BJ (cell line): ENCODE results near the gene CABP7. TPM values are rescaled to one million over a fixed set of nuclear protein-coding genes. Genes with fewer than 3 reads are reported as not detected.

ENCODE experiments used
- CTCF ChIA-PET: fragments of 350-600 bp; formaldehyde crosslinking; extraction: SDS; loops from one replicate; lab custom pipeline; 2021; ENCODE audit warnings: antibody characterized with exemption, inconsistent platforms; lab: Yijun Ruan, JAX
- POLR2A ChIA-PET: fragments of 300-600 bp; sonication (Branson Sonifier 250); formaldehyde crosslinking; extraction: SDS; loops from one replicate; lab custom pipeline; 2021; ENCODE audit warnings: antibody characterized with exemption; lab: Charles Lee
- DNase-seq: peaks from one replicate; pipeline ENCODE4 v3.0.0-alpha.2; 2011; ENCODE audit warnings: low read depth
- H3K27me3 ChIP-seq: 2 replicates; pipeline ENCODE4 v1.6.0; 2011; ENCODE audit warnings: low read length; ENCODE audit not compliant: control insufficient read depth, insufficient read depth
- H3K36me3 ChIP-seq: 2 replicates; pipeline ENCODE4 v1.5.1; 2011; ENCODE audit warnings: low read length; ENCODE audit not compliant: control insufficient read depth, insufficient read depth
- H3K4me3 ChIP-seq: 2 replicates; pipeline ENCODE4 v1.5.1; 2011; ENCODE audit warnings: low read depth, mild to moderate bottlenecking, control low read depth, low read length
- CTCF ChIP-seq: IDR thresholded peaks from 2 replicates; pipeline ENCODE4 v1.5.1; 2011; ENCODE audit warnings: low read depth, mild to moderate bottlenecking, control low read depth, inconsistent platforms, low read length, moderate library complexity; ENCODE audit not compliant: insufficient read depth
- polyA plus RNA-seq: library from polyadenylated mRNA; depleted of rRNA; stranded (reverse); fragments of >200 nt; gene quantifications from 2 replicates; pipeline ENCODE4 v1.2.3, GENCODE V29; 2011

The CABP7 gene
- polyA plus RNA-seq, 1 experiment, result 0.02 TPM

GRCh38 chr22:29739346-29739875 lies 19.6 kb downstream of the CABP7 start:
- TF ChIP-seq CTCF, result no peak
- no peak for DNase-seq
- H3K27me3 ChIP-seq, result no peaks in the 10 kb centered on the region
- H3K36me3 ChIP-seq, result peaks cover 2% of the 10 kb centered on the region
- CTCF ChIA-PET, result interaction anchor here (1.0 kb wide), 1 partner anchor 15 kb away, joined by 3 read pairs; no protein-coding TSS in a partner anchor
- H3K4me3 ChIP-seq, result no peak overlapping the region
- POLR2A ChIA-PET, result no interaction called here

- no peak for TF ChIP-seq CTCF
- DNase-seq, result no peak
- Histone ChIP-seq H3K36me3 (peaks cover 3% of the 10 kb centered on the region), H3K4me3 (no peak overlapping the region), H3K27me3 (no peaks in the 10 kb centered on the region)
- CTCF ChIA-PET, result no interaction called here
- POLR2A ChIA-PET, result no interaction called here
Measured at GRCh38 chr22:29740216-29740615, 20.4 kb downstream of the CABP7 start.

GRCh38 chr22:29741926-29742325 lies 22.1 kb downstream of the CABP7 start:
- Histone ChIP-seq H3K36me3 (peaks cover 3% of the 10 kb centered on the region), H3K4me3 (no peak overlapping the region), H3K27me3 (no peaks in the 10 kb centered on the region)
- ChIA-PET CTCF (interaction anchor here (0.7 to 2.1 kb wide), 3 partner anchors 10 to 30 kb away, joined by 3 to 7 read pairs (median 3); no protein-coding TSS in a partner anchor), POLR2A (no interaction called here)
- TF ChIP-seq CTCF, result no peak
- DNase-seq, result no peak

- ChIA-PET CTCF (interaction anchor here (1.0 to 2.1 kb wide), 3 partner anchors 9 to 263 kb away, joined by 3 to 7 read pairs (median 5); no protein-coding TSS in a partner anchor), POLR2A (no interaction called here)
- Histone ChIP-seq H3K36me3 (peaks cover 3% of the 10 kb centered on the region), H3K4me3 (no peak overlapping the region), H3K27me3 (no peaks in the 10 kb centered on the region)
- no peak for TF ChIP-seq CTCF
- DNase-seq, result no peak
Measured at GRCh38 chr22:29742326-29742725, 22.5 kb downstream of the CABP7 start.

GRCh38 chr22:29744902-29745301 lies 25.1 kb downstream of the CABP7 start:
- no peak for TF ChIP-seq CTCF
- Histone ChIP-seq H3K4me3 (no peak overlapping the region), H3K36me3 (peaks cover 8% of the 10 kb centered on the region), H3K27me3 (no peaks in the 10 kb centered on the region)
- CTCF ChIA-PET, result no interaction called here
- POLR2A ChIA-PET, result no interaction called here
- DNase-seq, result no peak
